ENCODE results near the gene RBPJ. TPM values are rescaled to one million over a fixed set of nuclear protein-coding genes. Genes with fewer than 3 reads are reported as not detected.
A peak's percentile ranks its signal among the peaks of the same experiment; 100 is the strongest.
"Not testable (repeated sequence)": the region's sequence is repeated elsewhere in the genome, so short reads cannot be mapped to it uniquely, and the experiment has no call there.

RBPJ gene
- total and polyA plus RNA-seq, 5 donors from 2014 or later = 68.5 to 120 (median 88.4) TPM

- Histone ChIP-seq H3K27me3 (ENCODE audit: control insufficient read depth, insufficient read depth, low read length) (no peaks in the 10 kb centered on the region), H3K36me3 (ENCODE audit: control insufficient read depth, insufficient read depth, low read length) (no peaks in the 10 kb centered on the region), H3K27ac (ENCODE audit: insufficient read depth, low read length, poor library complexity, severe bottlenecking) (peak overlapping the region; percentile 44), H3K4me3 (ENCODE audit: low read depth, low read length) (peak overlapping the region; percentile 37), H3K9me3 (ENCODE audit: control insufficient read depth in 2 of 2, low read length in 2 of 2) (no peaks in the 10 kb centered on the region), H3K4me1 (ENCODE audit: control insufficient read depth, insufficient read depth, low read length, poor library complexity, severe bottlenecking) (peaks cover 5% of the 10 kb centered on the region)
- Mint-ChIP-seq H3K36me3 (peaks cover 6% of the 10 kb centered on the region), H3K9me3 (no peaks in the 10 kb centered on the region), H3K27me3 (no peaks in the 10 kb centered on the region), H3K4me1 (peaks cover 49 to 76% (median 62%) of the 10 kb centered on the region in 4 donors), H3K27ac (peak overlapping the region in 1 of 3 donors; percentile 9), H3K4me3 (no peak overlapping the region)
- DNase-seq (no peak), ATAC-seq (ENCODE audit: low read depth in 2 of 2) (no peak)
Observed at GRCh38 chr4:26345565-26345938, 24.7 kb downstream of the RBPJ start.

GRCh38 chr4:26346203-26346620 lies 25.4 kb downstream of the RBPJ start:
- no peak overlapping the region for H3K4me3 Mint-ChIP-seq
- DNase-seq (peak in 1 of 3 donors; percentile 28), ATAC-seq (ENCODE audit: low read depth in 2 of 2) (no peak)
- Histone ChIP-seq H3K27ac (ENCODE audit: insufficient read depth, low read length, poor library complexity, severe bottlenecking) (peak overlapping the region; percentile 44), H3K9me3 (ENCODE audit: control insufficient read depth in 2 of 2, low read length in 2 of 2) (no peaks in the 10 kb centered on the region), H3K27me3 (ENCODE audit: control insufficient read depth, insufficient read depth, low read length) (no peaks in the 10 kb centered on the region), H3K4me3 (ENCODE audit: low read depth, low read length) (peak overlapping the region; percentile 37), H3K4me1 (ENCODE audit: control insufficient read depth, insufficient read depth, low read length, poor library complexity, severe bottlenecking) (peaks cover 5% of the 10 kb centered on the region), H3K36me3 (ENCODE audit: control insufficient read depth, insufficient read depth, low read length) (no peaks in the 10 kb centered on the region)
- peaks cover 45 to 73% (median 61%) of the 10 kb centered on the region in 4 donors for H3K4me1 Mint-ChIP-seq
- H3K27me3 Mint-ChIP-seq = no peaks in the 10 kb centered on the region
- no peaks in the 10 kb centered on the region for H3K9me3 Mint-ChIP-seq
- peak overlapping the region in 1 of 3 donors; percentile 94 for H3K27ac Mint-ChIP-seq
- H3K36me3 Mint-ChIP-seq = peaks cover 6% of the 10 kb centered on the region

DNA sequence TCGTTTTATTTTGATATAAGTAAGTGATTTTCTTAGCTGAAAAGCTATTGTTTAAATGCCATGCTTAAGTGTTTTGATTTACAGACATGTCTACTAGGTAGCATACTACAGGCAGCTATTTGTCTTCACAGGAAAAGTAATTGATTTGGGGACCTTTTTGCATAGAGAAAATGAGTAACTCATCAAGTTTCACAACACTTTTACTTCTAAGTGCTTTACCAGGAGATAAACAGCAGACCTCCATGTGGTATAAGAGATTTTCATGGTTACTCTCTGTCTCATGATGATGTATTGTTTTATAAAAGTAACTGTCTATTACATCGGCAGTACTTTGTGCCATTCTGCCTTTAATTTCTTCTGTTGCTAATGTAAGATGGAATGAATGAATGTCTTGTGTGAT lies 28.7 kb downstream of the RBPJ start:
- Mint-ChIP-seq H3K36me3 (peaks cover 6% of the 10 kb centered on the region), H3K9me3 (no peaks in the 10 kb centered on the region), H3K27ac (no peak overlapping the region), H3K27me3 (no peaks in the 10 kb centered on the region), H3K4me3 (no peak overlapping the region), H3K4me1 (peaks cover 37 to 70% (median 60%) of the 10 kb centered on the region in 4 donors)
- Histone ChIP-seq H3K27ac (ENCODE audit: insufficient read depth, low read length, poor library complexity, severe bottlenecking) (no peak overlapping the region), H3K4me1 (ENCODE audit: control insufficient read depth, insufficient read depth, low read length, poor library complexity, severe bottlenecking) (no peaks in the 10 kb centered on the region), H3K36me3 (ENCODE audit: control insufficient read depth, insufficient read depth, low read length) (no peaks in the 10 kb centered on the region), H3K9me3 (ENCODE audit: control insufficient read depth in 2 of 2, low read length in 2 of 2) (no peaks in the 10 kb centered on the region), H3K27me3 (ENCODE audit: control insufficient read depth, insufficient read depth, low read length) (no peaks in the 10 kb centered on the region), H3K4me3 (ENCODE audit: low read depth, low read length) (no peak overlapping the region)
- DNase-seq (no peak), ATAC-seq (ENCODE audit: low read depth in 2 of 2) (no peak)

GRCh38 chr4:26351685-26352084 lies 30.9 kb downstream of the RBPJ start:
- H3K9me3 ChIP-seq (ENCODE audit: control insufficient read depth in 2 of 2, low read length in 2 of 2) = no peaks in the 10 kb centered on the region
- Mint-ChIP-seq H3K27me3 (no peaks in the 10 kb centered on the region), H3K27ac (no peak overlapping the region), H3K36me3 (peaks cover 6% of the 10 kb centered on the region), H3K4me3 (no peak overlapping the region), H3K4me1 (peaks cover 26 to 55% (median 48%) of the 10 kb centered on the region in 4 donors), H3K9me3 (no peaks in the 10 kb centered on the region)
- H3K27me3 ChIP-seq (ENCODE audit: control insufficient read depth, insufficient read depth, low read length) = no peaks in the 10 kb centered on the region
- ATAC-seq (ENCODE audit: low read depth in 2 of 2) = no peak
- no peak overlapping the region for H3K27ac ChIP-seq (ENCODE audit: insufficient read depth, low read length, poor library complexity, severe bottlenecking)
- H3K36me3 ChIP-seq (ENCODE audit: control insufficient read depth, insufficient read depth, low read length) = no peaks in the 10 kb centered on the region
- no peak for DNase-seq
- H3K4me1 ChIP-seq (ENCODE audit: control insufficient read depth, insufficient read depth, low read length, poor library complexity, severe bottlenecking) = peaks cover 19% of the 10 kb centered on the region
- H3K4me3 ChIP-seq (ENCODE audit: low read depth, low read length) = no peak overlapping the region

GRCh38 chr4:26354491-26354890 lies 33.7 kb downstream of the RBPJ start:
- Histone ChIP-seq H3K4me3 (ENCODE audit: low read depth, low read length) (no peak overlapping the region), H3K36me3 (ENCODE audit: control insufficient read depth, insufficient read depth, low read length) (no peaks in the 10 kb centered on the region), H3K27me3 (ENCODE audit: control insufficient read depth, insufficient read depth, low read length) (no peaks in the 10 kb centered on the region), H3K27ac (ENCODE audit: insufficient read depth, low read length, poor library complexity, severe bottlenecking) (no peak overlapping the region), H3K9me3 (ENCODE audit: control insufficient read depth in 2 of 2, low read length in 2 of 2) (no peaks in the 10 kb centered on the region), H3K4me1 (ENCODE audit: control insufficient read depth, insufficient read depth, low read length, poor library complexity, severe bottlenecking) (peaks cover 22% of the 10 kb centered on the region)
- Mint-ChIP-seq H3K4me3 (no peak overlapping the region), H3K36me3 (no peaks in the 10 kb centered on the region), H3K27ac (no peak overlapping the region), H3K27me3 (no peaks in the 10 kb centered on the region), H3K4me1 (peaks cover 11 to 39% (median 34%) of the 10 kb centered on the region in 4 donors), H3K9me3 (no peaks in the 10 kb centered on the region)
- DNase-seq (no peak), ATAC-seq (ENCODE audit: low read depth in 2 of 2) (no peak)

GRCh38 chr4:26355392-26356052 lies 34.7 kb downstream of the RBPJ start:
- H3K4me3 Mint-ChIP-seq = no peak overlapping the region
- Histone ChIP-seq H3K4me1 (ENCODE audit: control insufficient read depth, insufficient read depth, low read length, poor library complexity, severe bottlenecking) (peaks cover 22% of the 10 kb centered on the region), H3K36me3 (ENCODE audit: control insufficient read depth, insufficient read depth, low read length) (no peaks in the 10 kb centered on the region), H3K4me3 (ENCODE audit: low read depth, low read length) (peak overlapping the region; percentile 28), H3K9me3 (ENCODE audit: control insufficient read depth in 2 of 2, low read length in 2 of 2) (no peaks in the 10 kb centered on the region), H3K27me3 (ENCODE audit: control insufficient read depth, insufficient read depth, low read length) (no peaks in the 10 kb centered on the region), H3K27ac (ENCODE audit: insufficient read depth, low read length, poor library complexity, severe bottlenecking) (no peak overlapping the region)
- H3K27me3 Mint-ChIP-seq = no peaks in the 10 kb centered on the region
- peaks cover 1 to 35% (median 28%) of the 10 kb centered on the region in 4 donors for H3K4me1 Mint-ChIP-seq
- no peaks in the 10 kb centered on the region for H3K36me3 Mint-ChIP-seq
- DNase-seq (no peak), ATAC-seq (ENCODE audit: low read depth in 2 of 2) (no peak)
- H3K27ac Mint-ChIP-seq = no peak overlapping the region
- no peaks in the 10 kb centered on the region for H3K9me3 Mint-ChIP-seq

DNA sequence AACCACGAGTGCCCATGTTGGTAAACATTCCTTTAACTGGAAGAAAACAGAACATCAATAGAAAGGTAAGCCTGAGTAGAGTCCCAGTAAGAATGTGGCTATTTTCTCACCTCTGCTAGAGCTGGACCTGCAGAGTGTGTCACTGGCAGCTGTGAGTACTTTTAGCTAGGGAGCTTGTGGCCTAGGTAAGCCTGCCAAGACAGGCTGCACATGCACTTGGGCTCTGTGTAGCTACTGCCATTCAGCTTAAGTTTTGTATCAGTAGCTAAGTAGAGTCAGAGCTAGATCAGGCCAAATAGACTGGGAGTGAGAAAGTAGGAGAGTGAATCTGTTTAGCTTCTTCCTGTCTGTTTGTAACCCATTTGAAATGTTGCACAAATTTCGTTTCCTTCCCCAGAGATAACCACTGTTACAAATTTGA lies 35.3 kb downstream of the RBPJ start:
- Mint-ChIP-seq H3K27ac (no peak overlapping the region), H3K36me3 (no peaks in the 10 kb centered on the region), H3K4me3 (no peak overlapping the region), H3K4me1 (peaks cover 4 to 37% (median 29%) of the 10 kb centered on the region in 4 donors), H3K9me3 (no peaks in the 10 kb centered on the region), H3K27me3 (no peaks in the 10 kb centered on the region)
- no peaks in the 10 kb centered on the region for H3K9me3 ChIP-seq (ENCODE audit: control insufficient read depth in 2 of 2, low read length in 2 of 2)
- no peaks in the 10 kb centered on the region for H3K27me3 ChIP-seq (ENCODE audit: control insufficient read depth, insufficient read depth, low read length)
- H3K27ac ChIP-seq (ENCODE audit: insufficient read depth, low read length, poor library complexity, severe bottlenecking) = no peak overlapping the region
- peaks cover 27% of the 10 kb centered on the region for H3K4me1 ChIP-seq (ENCODE audit: control insufficient read depth, insufficient read depth, low read length, poor library complexity, severe bottlenecking)
- ATAC-seq (ENCODE audit: low read depth in 2 of 2) (peak in 1 of 2 donors; percentile 43), DNase-seq (no peak)
- H3K4me3 ChIP-seq (ENCODE audit: low read depth, low read length) = peak overlapping the region; percentile 28
- no peaks in the 10 kb centered on the region for H3K36me3 ChIP-seq (ENCODE audit: control insufficient read depth, insufficient read depth, low read length)

GRCh38 chr4:26359521-26359920 lies 38.7 kb downstream of the RBPJ start:
- DNase-seq; ATAC-seq (ENCODE audit: low read depth in 2 of 2); H3K4me3 Mint-ChIP-seq; H3K27me3 Mint-ChIP-seq; H3K36me3 Mint-ChIP-seq; H3K27ac Mint-ChIP-seq; H3K9me3 Mint-ChIP-seq; H3K9me3 ChIP-seq (ENCODE audit: control insufficient read depth in 2 of 2, low read length in 2 of 2); H3K4me3 ChIP-seq (ENCODE audit: low read depth, low read length); H3K27ac ChIP-seq (ENCODE audit: insufficient read depth, low read length, poor library complexity, severe bottlenecking); H3K27me3 ChIP-seq (ENCODE audit: control insufficient read depth, insufficient read depth, low read length); H3K36me3 ChIP-seq (ENCODE audit: control insufficient read depth, insufficient read depth, low read length): not testable (repeated sequence)
- H3K4me1 ChIP-seq (ENCODE audit: control insufficient read depth, insufficient read depth, low read length, poor library complexity, severe bottlenecking) = peaks cover 36% of the 10 kb centered on the region
- H3K4me1 Mint-ChIP-seq = peaks cover 21 to 42% (median 25%) of the 10 kb centered on the region in 4 donors
